Measurements from ENCODE around the gene DIO3.

The DIO3 gene

GRCh38 chr14:101599234-101599885 lies 38.1 kb downstream of the DIO3 start:
- no peak for DNase-seq (ENCODE audit: low read depth)

GRCh38 chr14:101600336-101600890 lies 39.1 kb downstream of the DIO3 start:
- DNase-seq (ENCODE audit: low read depth) = no peak

GRCh38 chr14:101600891-101601605 lies 39.8 kb downstream of the DIO3 start:
- no peak for DNase-seq (ENCODE audit: low read depth)

GRCh38 chr14:101601606-101602465 lies 40.5 kb downstream of the DIO3 start:
- DNase-seq (ENCODE audit: low read depth) = no peak

GRCh38 chr14:101602466-101602840 lies 41.2 kb downstream of the DIO3 start:
- no peak for DNase-seq (ENCODE audit: low read depth)

- no peak for DNase-seq (ENCODE audit: low read depth)
Measured at GRCh38 chr14:101603096-101603495, 41.8 kb downstream of the DIO3 start.

DNA sequence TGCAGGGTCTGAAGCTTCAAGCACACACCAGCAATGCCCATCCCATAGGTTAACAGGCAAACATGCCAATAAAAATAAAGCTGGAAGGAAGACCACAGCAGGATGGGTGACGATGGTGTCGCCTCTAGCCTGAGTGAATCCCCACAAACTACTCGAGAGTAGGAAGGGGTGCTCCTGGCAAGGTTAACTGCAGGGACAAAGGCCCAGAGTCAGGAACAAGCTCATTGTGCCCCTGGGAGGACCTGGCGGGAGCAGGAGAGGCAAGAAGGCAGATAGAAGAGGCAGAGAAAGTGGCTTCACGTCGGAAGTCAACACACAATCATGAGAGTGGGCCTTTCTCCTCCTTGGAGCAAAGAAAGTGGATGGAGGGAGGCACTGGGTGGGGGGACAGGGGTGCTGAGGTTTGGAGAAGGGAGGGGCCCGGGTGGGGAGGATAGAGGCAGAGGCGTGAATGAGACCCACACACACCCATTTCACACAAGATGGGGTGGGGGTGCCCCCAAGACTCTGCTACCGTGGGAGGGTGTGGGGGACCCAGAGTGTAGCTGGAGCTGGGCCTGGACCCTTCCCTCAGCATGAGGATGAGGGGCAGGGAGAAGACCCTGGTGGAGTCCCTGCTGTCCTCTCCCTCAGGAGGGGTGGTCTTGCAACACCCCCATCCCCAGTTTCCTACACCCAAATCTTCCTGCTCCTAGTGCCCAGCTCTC lies 43.1 kb downstream of the DIO3 start:
- DNase-seq (ENCODE audit: low read depth) = no peak

GRCh38 chr14:101604935-101605780 lies 43.9 kb downstream of the DIO3 start:
- DNase-seq (ENCODE audit: low read depth) = no peak

GRCh38 chr14:101605836-101606235 lies 44.5 kb downstream of the DIO3 start:
- no peak for DNase-seq (ENCODE audit: low read depth)

Measured in ELR (cell line).